OCI-LY3 (cell line): ENCODE measurements around the gene AGAP1.

Source experiments
- H2AFZ ChIP-seq: fragments of 200-600, 300-600 bp; shearing (Covaris generic); 2 replicates; pipeline ENCODE4 v1.6.0; 2014; ENCODE audit warnings: antibody characterized with exemption, low read depth, low read length
- H3K27ac ChIP-seq: fragments of 200-600, 300-600 bp; sonication (generic); 2 replicates; pipeline ENCODE4 v1.5.1; 2014; ENCODE audit warnings: mild to moderate bottlenecking, low read length, moderate library complexity, mixed read lengths
- H3K27me3 ChIP-seq: fragments of 200-600, 300-600 bp; sonication (generic); 2 replicates; pipeline ENCODE4 v1.6.1; 2014; ENCODE audit warnings: low read depth, low read length, mixed read lengths
- H3K36me3 ChIP-seq: fragments of 200-600, 300-600 bp; sonication (generic); replicated peaks from 2 replicates; pipeline ENCODE3; 2014; ENCODE audit warnings: low read depth, low read length, mixed read lengths
- H3K4me1 ChIP-seq: fragments of 300-600, 200-600 bp; sonication (generic); 2 replicates; pipeline ENCODE4 v1.6.1; 2014; ENCODE audit warnings: low read length, mixed read lengths
- H3K4me2 ChIP-seq: fragments of 200-600, 300-600 bp; sonication (generic); 2 replicates; pipeline ENCODE4 v1.6.1; 2014; ENCODE audit warnings: low read length, mixed read lengths
- H3K4me3 ChIP-seq: fragments of 300-600, 200-600 bp; sonication (generic); 2 replicates; pipeline ENCODE4 v1.5.1; 2014; ENCODE audit warnings: antibody characterized with exemption, mild to moderate bottlenecking, low read length, moderate library complexity
- H3K79me2 ChIP-seq: fragments of 300-600, 200-600 bp; shearing (Covaris generic); 2 replicates; pipeline ENCODE4 v1.6.1; 2014; ENCODE audit warnings: mild to moderate bottlenecking, low read length, mixed read lengths
- H3K9ac ChIP-seq: fragments of 300-600, 200-600 bp; shearing (Covaris generic); 2 replicates; pipeline ENCODE4 v1.6.0; 2014; ENCODE audit warnings: mild to moderate bottlenecking, low read length, moderate library complexity
- H3K9me3 ChIP-seq: fragments of 200-600, 300-600 bp; shearing (Covaris generic); 2 replicates; pipeline ENCODE4 v1.6.1; 2014; ENCODE audit warnings: low read length, mixed read lengths; ENCODE audit not compliant: insufficient read depth
- H4K20me1 ChIP-seq: fragments of 200-600, 300-600 bp; sonication (generic); 2 replicates; pipeline ENCODE4 v1.6.1; 2016; ENCODE audit warnings: low read length, mixed read lengths; ENCODE audit not compliant: insufficient read depth
- CTCF ChIP-seq: fragments of 200-600, 300-600 bp; sonication (generic); IDR thresholded peaks from 2 replicates; pipeline ENCODE4 v1.5.1; 2014; ENCODE audit warnings: antibody characterized with exemption, low read length, low read depth
- EZH2phosphoT487 ChIP-seq: fragments of 200-600 bp; shearing (Covaris generic); IDR thresholded peaks from 2 replicates; pipeline ENCODE4 v1.6.1; 2018; ENCODE audit warnings: antibody characterized with exemption, mixed run types, low read depth

The AGAP1 gene

GRCh38 chr2:235609746-235610145, 115.9 kb downstream of the AGAP1 start:
- TF ChIP-seq CTCF, result no peak
- no peak for TF ChIP-seq EZH2phosphoT487
- Histone ChIP-seq H3K27ac (no peak overlapping the region), H4K20me1 (no peaks in the 10 kb centered on the region), H3K36me3 (no peaks in the 10 kb centered on the region), H3K4me1 (no peaks in the 10 kb centered on the region), H3K4me2 (no peak overlapping the region), H3K79me2 (no peaks in the 10 kb centered on the region), H3K9me3 (no peaks in the 10 kb centered on the region), H3K27me3 (no peaks in the 10 kb centered on the region), H3K9ac (no peak overlapping the region), H3K4me3 (no peak overlapping the region), H2AFZ (no peak overlapping the region)

GRCh38 chr2:235610696-235611257, 116.9 kb downstream of the AGAP1 start:
- H3K36me3 ChIP-seq, result no peaks in the 10 kb centered on the region
- no peak overlapping the region for H3K4me2 ChIP-seq
- no peak overlapping the region for H3K9ac ChIP-seq
- no peaks in the 10 kb centered on the region for H4K20me1 ChIP-seq
- TF ChIP-seq EZH2phosphoT487, result no peak
- no peak for TF ChIP-seq CTCF
- H3K27me3 ChIP-seq, result no peaks in the 10 kb centered on the region
- no peaks in the 10 kb centered on the region for H3K9me3 ChIP-seq
- no peak overlapping the region for H3K4me3 ChIP-seq
- H3K27ac ChIP-seq, result no peak overlapping the region
- H3K79me2 ChIP-seq, result no peaks in the 10 kb centered on the region
- no peaks in the 10 kb centered on the region for H3K4me1 ChIP-seq
- no peak overlapping the region for H2AFZ ChIP-seq

GRCh38 chr2:235611349-235611748, 117.5 kb downstream of the AGAP1 start:
- no peaks in the 10 kb centered on the region for H3K27me3 ChIP-seq
- H3K4me3 ChIP-seq, result no peak overlapping the region
- H2AFZ ChIP-seq, result no peak overlapping the region
- no peaks in the 10 kb centered on the region for H3K79me2 ChIP-seq
- H3K4me1 ChIP-seq, result no peaks in the 10 kb centered on the region
- H3K9ac ChIP-seq, result no peak overlapping the region
- no peaks in the 10 kb centered on the region for H3K36me3 ChIP-seq
- H3K9me3 ChIP-seq, result no peaks in the 10 kb centered on the region
- no peaks in the 10 kb centered on the region for H4K20me1 ChIP-seq
- H3K4me2 ChIP-seq, result no peak overlapping the region
- no peak overlapping the region for H3K27ac ChIP-seq
- TF ChIP-seq EZH2phosphoT487 (no peak), CTCF (no peak)

GRCh38 chr2:235611756-235612155, 117.9 kb downstream of the AGAP1 start:
- H3K79me2 ChIP-seq, result no peaks in the 10 kb centered on the region
- H3K36me3 ChIP-seq, result no peaks in the 10 kb centered on the region
- no peaks in the 10 kb centered on the region for H3K9me3 ChIP-seq
- H3K4me1 ChIP-seq, result no peaks in the 10 kb centered on the region
- H2AFZ ChIP-seq, result no peak overlapping the region
- no peaks in the 10 kb centered on the region for H3K27me3 ChIP-seq
- H3K27ac ChIP-seq, result no peak overlapping the region
- TF ChIP-seq EZH2phosphoT487 (no peak), CTCF (no peak)
- no peak overlapping the region for H3K4me2 ChIP-seq
- no peak overlapping the region for H3K9ac ChIP-seq
- H3K4me3 ChIP-seq, result no peak overlapping the region
- no peaks in the 10 kb centered on the region for H4K20me1 ChIP-seq
